Measurements from ENCODE around the gene CLOCK.
"Not testable (repeated sequence)": the region's sequence is repeated elsewhere in the genome, so short reads cannot be mapped to it uniquely, and the experiment has no call there.

The CLOCK gene, protein sequence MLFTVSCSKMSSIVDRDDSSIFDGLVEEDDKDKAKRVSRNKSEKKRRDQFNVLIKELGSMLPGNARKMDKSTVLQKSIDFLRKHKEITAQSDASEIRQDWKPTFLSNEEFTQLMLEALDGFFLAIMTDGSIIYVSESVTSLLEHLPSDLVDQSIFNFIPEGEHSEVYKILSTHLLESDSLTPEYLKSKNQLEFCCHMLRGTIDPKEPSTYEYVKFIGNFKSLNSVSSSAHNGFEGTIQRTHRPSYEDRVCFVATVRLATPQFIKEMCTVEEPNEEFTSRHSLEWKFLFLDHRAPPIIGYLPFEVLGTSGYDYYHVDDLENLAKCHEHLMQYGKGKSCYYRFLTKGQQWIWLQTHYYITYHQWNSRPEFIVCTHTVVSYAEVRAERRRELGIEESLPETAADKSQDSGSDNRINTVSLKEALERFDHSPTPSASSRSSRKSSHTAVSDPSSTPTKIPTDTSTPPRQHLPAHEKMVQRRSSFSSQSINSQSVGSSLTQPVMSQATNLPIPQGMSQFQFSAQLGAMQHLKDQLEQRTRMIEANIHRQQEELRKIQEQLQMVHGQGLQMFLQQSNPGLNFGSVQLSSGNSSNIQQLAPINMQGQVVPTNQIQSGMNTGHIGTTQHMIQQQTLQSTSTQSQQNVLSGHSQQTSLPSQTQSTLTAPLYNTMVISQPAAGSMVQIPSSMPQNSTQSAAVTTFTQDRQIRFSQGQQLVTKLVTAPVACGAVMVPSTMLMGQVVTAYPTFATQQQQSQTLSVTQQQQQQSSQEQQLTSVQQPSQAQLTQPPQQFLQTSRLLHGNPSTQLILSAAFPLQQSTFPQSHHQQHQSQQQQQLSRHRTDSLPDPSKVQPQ

DNA sequence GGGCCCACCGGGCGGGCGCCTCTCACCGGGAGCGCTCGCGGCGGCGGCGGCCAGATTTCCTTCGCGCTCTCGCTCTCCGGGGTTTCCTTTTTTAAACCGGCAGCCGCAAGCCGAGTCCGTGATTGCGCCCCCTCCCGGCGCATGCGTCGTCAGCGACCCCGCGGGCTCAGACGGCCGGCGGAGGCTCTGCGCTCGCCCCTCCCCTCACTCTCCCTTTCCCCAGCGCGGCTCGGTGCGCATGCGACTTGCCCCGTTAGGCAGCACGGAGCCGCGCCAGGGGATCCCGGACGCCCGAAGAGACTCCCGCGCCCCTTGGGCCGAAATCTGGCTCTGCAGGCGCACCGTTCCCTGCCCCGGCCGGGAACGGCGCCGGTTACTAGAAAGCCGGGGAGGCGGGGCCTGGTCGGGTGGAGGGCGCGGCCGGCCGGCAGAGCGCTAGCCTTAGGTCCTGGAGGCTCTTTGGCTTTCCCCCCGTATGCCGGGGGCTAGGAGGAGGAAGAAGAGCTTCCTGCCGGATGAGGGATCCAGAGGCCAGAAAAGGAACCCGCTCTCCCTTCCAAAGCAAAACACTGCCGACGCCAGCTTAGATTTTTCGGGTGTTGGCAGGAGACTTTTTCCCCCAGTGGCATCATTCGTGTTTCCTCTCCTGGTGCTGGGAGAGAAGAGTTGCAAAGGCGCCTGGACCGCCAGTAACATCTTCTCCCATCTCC is at the start of gene CLOCK:
Gene CLOCK, minus strand, starts transcription at position 154 of the 710 bp plus-strand sequence. CDS start 64,124 bp downstream, outside the sequence.
- DNase-seq: peak; percentile 89

DNA sequence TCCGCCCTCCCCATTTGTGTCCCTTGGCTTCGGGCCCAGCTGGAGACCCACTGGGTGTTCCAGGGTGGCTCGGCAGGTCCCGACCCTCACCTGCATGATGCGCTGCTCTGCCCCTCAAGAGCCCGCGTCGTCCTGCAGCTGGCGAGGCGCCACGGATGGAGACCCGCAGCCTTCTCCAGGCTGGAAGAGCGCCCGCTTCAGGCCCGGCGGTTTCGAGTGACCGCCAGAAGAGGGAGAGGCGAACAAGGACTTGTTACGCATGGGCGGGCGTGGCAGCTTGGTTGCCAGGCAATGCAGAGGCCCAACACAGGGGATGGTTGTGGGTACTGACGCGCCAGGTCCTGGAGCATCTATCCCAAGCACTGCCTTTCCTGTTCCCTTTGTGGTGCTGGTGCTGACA is 45.3 kb upstream of the CLOCK start, which contains the start of gene PDCL2:
Gene PDCL2, minus strand, starts transcription at position 232 of the 400 bp plus-strand sequence. Its CDS starts 136 bp downstream, at position 96.
- DNase-seq: no peak

DNA sequence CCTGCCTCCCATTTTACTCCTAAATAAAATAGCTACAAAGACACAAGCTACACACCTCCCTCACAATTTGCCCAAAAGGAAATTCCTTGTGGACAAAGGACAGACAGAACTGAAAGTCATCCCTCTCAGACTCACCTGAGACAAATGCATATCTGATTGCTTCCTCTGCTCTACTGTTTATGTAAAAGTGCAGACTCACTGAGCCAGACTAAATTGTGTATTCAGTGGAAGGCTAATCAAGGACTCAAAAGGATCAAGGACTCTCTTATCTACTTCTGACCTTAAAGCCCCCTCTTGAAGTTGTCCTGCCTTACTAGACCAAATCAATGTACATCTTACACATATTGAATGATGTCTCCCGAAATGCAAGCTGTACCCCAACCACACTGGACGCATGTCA is 41.5 kb upstream of the CLOCK start:
- no peak for DNase-seq

DNA sequence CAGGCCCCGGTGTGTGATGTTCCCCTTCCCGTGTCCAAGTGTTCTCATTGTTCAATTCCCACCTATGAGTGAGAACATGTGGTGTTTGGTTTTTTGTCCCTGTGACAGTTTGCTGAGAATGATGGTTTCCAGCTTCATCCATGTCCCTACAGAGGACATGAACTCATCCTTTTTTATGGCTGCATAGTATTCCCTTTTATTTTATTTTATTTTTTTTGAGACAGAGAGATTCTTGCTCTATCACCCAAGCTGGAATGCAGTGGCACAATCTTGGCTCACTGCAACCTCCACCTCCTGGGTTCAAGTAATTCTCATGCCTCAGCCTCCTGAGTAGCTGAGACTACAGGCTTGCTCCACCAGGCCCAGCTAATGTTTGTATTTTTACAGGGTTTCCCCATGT is 36.1 kb upstream of the CLOCK start:
- DNase-seq: not testable (repeated sequence)

DNA sequence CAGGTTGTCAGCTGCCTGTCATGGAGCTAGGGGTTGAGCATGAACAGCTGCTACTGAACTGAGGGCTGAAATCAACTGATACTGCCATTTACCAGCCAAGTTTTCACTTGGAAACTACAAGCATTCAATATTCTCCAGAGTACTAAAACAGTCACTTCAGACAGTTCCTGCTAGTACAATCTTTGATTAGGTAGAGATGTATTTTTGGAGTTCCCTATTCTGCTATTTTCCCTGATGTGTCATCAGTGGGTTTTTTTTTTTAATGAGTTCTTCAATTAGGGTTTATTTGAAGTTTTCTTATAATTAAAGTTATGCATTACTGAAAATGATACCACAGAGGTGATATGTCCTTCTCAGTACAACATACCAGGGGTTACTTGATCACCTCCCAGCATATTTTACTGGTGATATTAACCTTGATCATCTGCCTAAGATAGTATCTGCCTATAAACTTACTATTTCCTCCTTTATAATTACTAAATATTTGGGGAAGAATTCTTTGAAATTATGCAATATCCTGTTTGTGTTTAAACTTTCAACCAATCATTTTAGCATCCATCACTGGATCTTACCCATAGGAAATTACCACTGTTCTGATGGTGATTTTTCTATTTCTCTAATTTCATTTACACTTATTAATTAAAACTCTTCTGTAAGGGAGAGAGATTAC is 31.8 kb upstream of the CLOCK start:
- DNase-seq: no peak

DNA sequence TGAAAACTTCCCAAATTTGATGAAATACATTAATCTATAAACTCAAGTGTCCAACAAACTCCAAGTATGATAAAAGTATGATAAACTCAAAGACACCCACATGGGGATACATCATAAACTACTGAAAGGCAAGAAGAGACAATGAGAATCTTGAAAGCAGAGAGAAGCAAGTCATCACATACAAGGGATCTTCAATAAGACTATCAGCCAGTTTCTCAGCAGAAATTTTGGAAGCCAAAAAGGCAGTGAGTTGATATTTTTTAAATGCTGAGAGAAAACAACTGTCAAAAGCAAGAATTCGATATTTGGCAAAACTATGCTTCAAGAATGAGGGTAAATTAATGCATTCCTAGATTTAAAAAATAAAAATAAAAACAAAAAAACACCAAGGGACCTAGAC is 28.8 kb upstream of the CLOCK start:
- DNase-seq: no peak

DNA sequence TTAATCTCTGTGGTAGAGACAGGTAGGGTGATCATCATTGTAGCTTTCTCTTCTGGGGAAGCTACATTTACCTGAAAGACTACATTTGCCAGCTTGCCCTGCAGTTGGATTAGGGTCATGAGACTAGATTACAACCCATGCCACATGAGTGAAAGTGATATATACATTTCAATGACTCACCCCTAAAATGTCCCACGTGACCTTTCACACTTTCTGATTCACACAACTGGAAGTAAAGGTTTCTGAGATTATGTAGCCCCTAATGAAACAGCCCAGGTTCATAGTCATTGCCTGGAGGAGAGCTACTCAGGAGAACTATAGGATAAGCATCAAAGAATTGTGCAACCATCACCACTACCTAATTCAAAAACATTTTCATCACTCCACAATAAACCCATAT is 27.5 kb upstream of the CLOCK start:
- no peak for DNase-seq

DNA sequence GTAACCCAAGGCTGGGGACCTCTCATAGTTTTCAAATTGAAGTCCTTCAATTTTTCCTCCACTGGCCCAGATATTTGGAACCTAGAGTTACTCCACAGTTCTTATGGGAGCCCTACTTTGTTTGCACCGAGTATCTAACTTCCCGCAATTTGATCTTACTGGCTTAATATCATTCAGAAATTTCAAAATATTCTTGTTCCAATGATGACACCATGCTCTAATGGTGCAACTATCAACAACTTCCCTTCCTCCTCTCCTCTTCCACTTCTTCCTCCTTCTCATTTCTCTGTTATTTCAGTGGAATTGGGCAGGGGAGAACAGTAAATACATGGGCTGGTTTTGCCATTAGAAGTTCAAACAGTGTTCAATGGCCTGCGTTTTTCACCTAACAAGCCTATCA is 25.1 kb upstream of the CLOCK start:
- no peak for DNase-seq

DNA sequence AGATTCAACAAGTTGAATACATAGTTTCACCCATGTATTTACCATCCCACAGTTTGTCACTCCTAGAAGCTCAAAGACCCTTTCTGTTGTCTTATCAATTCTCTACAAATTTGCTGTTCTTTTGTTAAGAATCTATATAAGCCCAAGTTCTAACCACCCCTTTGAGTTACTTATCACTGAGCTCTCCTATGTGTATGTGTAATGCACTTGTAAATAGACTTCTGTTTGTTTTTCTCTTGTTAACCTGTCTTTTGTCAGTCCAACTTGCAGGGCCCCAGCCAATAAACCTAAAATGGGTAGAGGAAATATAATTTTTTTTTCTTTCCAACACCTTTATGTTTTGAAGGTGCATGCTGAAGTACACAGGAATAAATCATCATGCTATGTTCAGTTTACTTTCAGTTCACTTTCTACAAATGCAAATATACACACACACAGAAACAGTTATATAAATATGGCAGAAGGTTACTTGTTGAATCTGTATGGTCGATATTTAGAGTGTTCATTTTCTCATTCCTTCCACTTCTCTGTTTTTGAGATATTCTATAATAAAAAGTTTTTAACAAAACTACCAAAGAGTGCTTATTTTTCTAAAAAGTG is 22.3 kb upstream of the CLOCK start:
- no peak for DNase-seq

DNA sequence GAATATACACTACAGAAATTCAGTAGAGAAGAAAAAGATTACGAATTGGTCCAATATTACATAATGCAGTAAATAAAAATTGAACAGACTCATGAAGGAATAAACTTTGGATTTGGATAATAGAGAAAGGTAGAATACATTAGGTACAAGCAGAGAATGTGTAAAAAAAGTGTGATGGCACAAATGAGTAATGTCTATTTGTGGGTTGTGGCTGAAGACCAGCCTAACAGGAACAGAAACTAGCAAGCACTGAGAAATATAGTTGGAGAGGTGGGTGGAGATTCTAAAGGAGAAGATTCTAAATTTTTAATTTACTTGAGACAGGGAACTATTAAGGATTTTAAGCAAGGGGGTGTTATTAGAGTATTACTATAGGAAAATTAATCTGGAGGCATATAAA is 15.2 kb upstream of the CLOCK start:
- DNase-seq: no peak

DNA sequence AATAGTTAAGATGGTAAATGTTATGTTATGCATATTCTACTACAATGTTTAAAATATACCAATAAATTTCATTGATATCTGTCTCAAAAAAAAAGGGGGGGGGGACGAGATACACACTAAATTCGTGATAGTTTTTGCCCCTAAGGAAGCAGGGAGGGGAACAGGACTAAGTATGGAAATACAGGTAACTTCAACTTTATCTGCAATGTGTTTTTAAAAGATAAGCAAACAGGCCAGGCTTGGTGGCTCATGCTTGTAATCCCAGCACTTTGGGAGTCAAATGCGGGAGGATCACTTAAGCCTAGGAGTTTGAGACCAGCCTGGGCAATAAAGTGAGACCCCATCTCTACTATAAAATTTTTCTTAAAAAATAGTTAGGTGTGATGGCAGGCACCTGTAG is 13.4 kb upstream of the CLOCK start:
- no peak for DNase-seq

DNA sequence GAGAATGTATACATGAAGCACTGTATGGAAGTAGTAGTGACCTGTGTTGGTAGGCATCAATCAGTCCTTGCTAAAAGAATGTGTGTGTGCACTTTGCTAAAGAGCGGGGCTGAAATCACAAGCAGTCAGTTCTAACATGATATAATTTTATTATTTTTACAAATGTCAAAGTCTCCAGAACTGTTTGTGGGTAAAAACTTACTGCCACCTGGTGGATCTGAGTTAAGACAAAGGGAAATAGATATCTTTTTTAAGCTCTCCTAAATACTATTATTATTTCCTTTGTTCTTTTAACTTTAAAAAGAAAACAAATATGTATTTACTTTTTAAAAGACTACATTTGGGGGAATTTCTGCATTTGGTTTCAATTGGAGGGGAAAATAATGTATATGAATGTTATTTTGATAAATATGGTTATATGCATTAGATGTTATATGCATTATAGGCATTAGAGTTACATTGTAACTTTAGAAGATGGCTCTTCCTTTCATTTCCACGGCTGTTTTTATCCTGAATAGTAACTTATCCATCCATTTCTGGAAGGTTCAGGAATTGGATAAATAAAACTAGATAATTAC is 7.8 kb upstream of the CLOCK start:
- DNase-seq: peak; percentile 58

DNA sequence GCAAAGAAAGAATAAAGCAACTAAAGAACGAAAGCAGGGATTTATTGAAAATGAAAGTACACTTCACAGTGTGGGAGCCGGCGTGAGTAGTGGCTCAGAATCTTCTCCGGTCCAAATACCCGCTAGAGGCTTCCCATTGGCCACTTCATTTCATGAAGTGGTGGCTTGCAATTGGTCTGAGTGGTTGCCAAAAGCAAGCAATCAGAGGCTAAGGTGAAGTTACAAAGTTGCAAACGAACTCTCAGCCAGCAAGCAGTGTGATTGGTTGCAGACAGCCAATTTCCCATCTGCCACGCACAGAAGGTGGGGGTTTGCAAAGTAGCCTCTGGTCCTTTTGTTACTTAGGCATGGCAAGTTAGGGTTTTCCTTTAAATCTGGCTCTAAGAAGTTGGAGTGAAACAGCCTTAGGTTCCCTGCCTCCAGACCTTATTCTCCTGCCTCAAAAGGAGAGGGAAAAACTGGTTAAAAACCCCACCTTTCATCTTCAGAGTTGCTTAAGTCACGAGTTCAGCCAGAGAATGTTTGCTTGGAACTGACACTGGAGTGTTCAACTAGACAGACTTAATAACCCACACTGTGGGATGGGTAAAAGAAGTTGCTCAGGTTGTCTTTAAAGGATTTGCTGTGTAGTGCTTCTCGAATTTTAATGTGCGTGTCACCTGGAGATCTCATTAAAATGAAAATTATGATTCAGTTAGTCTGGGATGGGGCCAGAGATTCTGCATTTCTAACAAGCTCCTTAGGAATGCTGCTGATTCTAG is 6.9 kb upstream of the CLOCK start:
- peak; percentile 55 for DNase-seq

DNA sequence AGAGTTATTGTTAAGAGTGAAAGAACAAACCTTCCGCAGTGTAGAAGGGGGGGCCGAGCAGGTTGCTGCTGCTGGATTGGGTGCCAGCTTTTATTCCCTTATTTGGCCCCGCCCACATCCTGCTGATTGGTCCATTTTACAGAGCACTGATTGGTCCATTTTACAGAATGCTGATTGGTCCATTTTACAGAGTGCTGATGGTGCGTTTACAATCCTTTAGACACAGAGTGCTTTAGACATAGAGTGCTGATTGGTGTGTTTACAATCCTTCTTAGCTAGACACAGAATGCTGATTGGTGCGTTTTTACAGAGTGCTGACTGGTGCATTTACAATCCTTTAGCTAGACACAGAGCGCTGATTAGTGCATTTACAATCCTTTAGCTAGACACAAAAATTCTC is 5.3 kb upstream of the CLOCK start:
- DNase-seq: peak; percentile 28

DNA sequence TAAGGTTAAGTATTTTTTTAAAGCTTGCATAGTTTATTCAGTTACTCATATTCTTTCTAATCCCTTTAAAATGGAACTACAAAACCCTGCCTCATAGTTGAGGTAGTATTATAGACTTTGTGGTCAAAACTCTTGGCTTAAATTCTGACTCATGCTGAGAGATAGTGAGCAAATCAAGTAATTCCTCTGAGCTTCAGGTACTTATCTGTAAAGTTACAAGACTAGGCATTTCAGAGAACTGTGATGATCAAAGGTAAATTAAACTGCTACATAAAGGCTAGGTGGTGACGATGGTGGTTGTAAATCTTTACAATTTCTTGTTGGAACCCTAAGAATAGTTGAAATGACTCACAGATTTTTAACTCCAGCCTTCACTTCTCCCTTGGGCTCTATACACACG is 3.2 kb upstream of the CLOCK start:
- DNase-seq: no peak

DNA sequence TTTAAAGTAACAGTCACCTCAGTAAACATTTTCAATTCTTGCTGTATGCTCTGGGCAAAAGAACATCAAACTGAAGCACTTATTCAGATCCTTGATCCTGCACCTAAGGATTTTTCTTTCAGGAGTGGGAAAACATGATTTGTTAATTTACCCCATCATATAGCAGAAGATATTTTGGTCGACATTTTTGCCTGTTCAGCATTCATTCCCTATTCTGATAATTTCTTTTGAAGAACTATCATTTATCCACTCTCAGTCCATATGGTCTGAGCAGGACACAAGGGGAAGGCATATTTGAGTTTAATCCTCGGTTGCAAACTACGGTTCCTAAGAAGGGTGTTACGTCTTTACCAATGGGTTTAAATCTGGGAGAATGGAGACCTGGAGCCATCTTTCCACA is 1.2 kb upstream of the CLOCK start:
- DNase-seq: no peak

DNA sequence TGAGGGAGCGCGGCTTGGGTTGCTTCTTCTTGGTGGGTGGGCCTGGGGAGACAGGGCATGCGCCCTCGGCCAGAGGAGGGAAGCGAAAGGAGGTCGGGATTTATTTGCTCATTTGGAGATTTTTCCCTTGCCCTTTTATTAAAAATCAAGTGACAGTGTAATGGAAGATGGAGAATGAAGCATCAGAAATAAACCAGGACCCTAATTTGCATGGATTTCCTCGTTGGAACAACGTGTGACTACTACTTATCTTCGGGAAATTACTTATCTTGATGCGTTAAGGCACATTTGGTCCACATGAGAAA is 709 bp upstream of the CLOCK start:
- DNase-seq: no peak

DNA sequence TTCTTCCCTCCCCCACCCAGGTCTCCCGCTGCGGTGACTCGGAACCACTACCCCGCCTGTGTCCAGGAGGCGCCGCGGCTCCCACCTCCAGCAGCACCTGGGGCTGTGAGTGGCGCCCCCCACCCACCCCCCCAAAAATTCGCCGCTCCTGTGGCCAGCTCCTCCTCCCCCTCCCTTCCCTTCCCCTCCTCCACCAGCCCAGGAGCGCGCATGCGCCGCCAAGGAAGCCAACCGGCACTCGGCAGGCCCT is 278 bp downstream of the CLOCK start:
- no peak for DNase-seq

DNA sequence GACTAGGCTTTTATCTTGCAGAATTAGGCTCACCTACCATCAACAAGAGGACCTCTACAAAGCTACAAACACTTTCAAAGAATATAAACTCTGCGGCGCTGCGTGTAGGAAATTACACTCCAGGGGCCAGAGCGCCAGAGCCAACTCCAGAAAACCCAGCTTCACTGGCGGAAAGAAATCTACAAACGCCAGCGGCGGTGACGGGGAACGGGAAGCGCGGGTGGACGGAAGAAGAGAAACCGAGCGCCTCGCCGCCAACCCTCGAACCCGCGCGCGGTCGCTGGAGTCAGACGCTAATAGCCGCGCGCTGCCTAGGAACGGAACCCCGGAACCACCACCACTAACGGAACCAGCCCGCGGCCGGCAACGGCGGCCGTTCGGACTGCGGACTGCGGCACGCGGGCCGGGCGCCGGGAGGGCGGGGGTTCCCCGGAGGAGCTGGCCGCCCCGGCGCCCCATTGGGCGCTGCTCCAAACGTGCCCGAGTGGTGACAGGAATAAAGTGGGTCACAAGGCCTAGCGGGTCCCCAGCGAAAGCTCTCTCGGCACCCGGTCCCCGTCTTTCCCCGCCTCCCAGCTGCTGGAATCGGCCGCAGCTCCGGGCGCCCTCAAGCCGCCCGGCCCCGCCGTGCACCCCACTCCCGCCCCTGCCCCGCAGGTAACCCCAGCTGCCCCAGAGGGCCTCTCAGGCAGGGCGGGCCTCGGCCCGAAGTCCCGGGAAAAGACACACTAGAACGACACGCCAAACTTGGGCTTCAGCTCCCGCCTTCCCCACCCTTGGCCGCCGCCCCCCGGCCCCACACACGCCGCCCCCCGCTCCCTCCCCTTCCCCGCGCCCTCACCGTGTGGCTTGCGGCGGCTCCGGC is 836 bp downstream of the CLOCK start:
- DNase-seq: peak; percentile 74

DNA sequence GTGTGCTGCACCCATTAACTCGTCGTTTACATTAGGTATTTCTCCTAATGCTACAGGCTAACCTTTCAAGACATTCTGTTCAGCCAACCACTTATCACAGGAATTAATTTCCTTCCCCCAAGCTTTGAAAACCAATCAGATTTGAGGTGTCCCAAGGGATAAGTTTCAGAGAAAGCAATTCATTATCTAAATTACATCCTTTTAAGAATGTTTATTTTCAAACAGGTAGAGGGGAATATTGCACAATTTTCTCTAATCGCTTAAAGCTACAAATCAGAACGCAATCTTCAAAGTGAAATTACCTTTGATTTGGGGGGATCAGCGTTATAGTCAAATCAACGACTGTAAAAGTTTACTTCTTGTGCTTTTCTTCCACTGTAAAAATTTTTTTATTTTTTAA is 1.6 kb downstream of the CLOCK start:
- DNase-seq: no peak

DNA sequence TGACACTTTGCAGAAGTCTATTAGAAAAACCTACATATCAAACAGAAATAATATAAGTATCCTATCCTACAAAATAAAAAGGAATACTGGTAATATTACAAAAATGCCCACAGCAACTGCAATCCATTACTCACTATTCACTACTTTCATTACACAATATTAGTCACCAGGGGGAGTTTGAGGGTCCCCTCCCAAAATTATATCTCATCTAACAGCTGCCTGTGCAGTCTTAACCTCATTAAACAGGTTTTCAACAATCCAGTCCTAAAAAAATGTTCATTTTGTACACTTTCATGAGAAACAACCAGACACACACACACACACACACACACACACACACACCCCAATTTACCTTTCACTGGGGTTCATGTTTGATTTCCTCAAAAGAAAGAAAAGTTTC is 2.9 kb downstream of the CLOCK start:
- peak; percentile 29 for DNase-seq

Measured in CD4-positive, alpha-beta T cell treated with Interleukin-17A for 1 hour (primary cell).